Karpas-422 (cell line): ENCODE results near the gene ADAMTS15. TPM values are rescaled to one million over a fixed set of nuclear protein-coding genes. Genes with fewer than 3 reads are reported as not detected.

Source experiments
- DNase-seq: peaks from one replicate; pipeline ENCODE4 v3.0.0-alpha.2; 2015
- H2AFZ ChIP-seq: fragments of 200-600 bp; sonication (generic); 2 replicates; pipeline ENCODE4 v1.6.1; 2014; ENCODE audit warnings: antibody characterized with exemption, low read length, mixed read lengths
- H3K27ac ChIP-seq: fragments of 200-600 bp; sonication (generic); 2 replicates; pipeline ENCODE4 v1.5.1; 2014; ENCODE audit warnings: mild to moderate bottlenecking, low read length, moderate library complexity
- H3K27me3 ChIP-seq: fragments of 200-600 bp; sonication (generic); 2 replicates; pipeline ENCODE4 v1.6.1; 2014; ENCODE audit warnings: low read length, mixed read lengths
- H3K36me3 ChIP-seq: fragments of 200-600 bp; sonication (generic); 2 replicates; pipeline ENCODE4 v1.6.1; 2014; ENCODE audit warnings: low read length, mixed read lengths; ENCODE audit not compliant: insufficient read depth
- H3K4me1 ChIP-seq: fragments of 200-600 bp; sonication (generic); 2 replicates; pipeline ENCODE4 v1.6.1; 2014; ENCODE audit warnings: mild to moderate bottlenecking, low read length, mixed read lengths
- H3K4me2 ChIP-seq: fragments of 200-600 bp; sonication (generic); 2 replicates; pipeline ENCODE4 v1.6.1; 2014; ENCODE audit warnings: low read length, low read depth, mild to moderate bottlenecking; ENCODE audit not compliant: poor library complexity, severe bottlenecking
- H3K4me3 ChIP-seq: fragments of 200-600 bp; sonication (generic); 2 replicates; pipeline ENCODE4 v1.5.1; 2014; ENCODE audit warnings: mild to moderate bottlenecking, antibody characterized with exemption, low read length, mixed read lengths
- H3K79me2 ChIP-seq: fragments of 200-600 bp; sonication (generic); 2 replicates; pipeline ENCODE4 v1.6.1; 2014; ENCODE audit warnings: mild to moderate bottlenecking, low read length, mixed read lengths
- H3K9ac ChIP-seq: fragments of 200-600 bp; sonication (generic); 2 replicates; pipeline ENCODE4 v1.6.0; 2014; ENCODE audit warnings: low read length
- H3K9me2 ChIP-seq: fragments of 200-600 bp; sonication (generic), shearing (Covaris generic); replicated peaks from 2 replicates; pipeline ENCODE4 v1.6.0; 2014; ENCODE audit warnings: mild to moderate bottlenecking, low read length, moderate library complexity; ENCODE audit not compliant: insufficient read depth
- H3K9me3 ChIP-seq: fragments of 300-700, 200-600 bp; sonication (generic); 2 replicates; pipeline ENCODE4 v1.6.1; 2014; ENCODE audit warnings: low read length, mixed read lengths
- H4K20me1 ChIP-seq: fragments of 200-600 bp; sonication (generic); 2 replicates; pipeline ENCODE4 v1.6.1; 2014; ENCODE audit warnings: mild to moderate bottlenecking, antibody characterized with exemption, low read length, low read depth; ENCODE audit not compliant: insufficient read depth
- total RNA-seq: library from RNA; depleted of rRNA; stranded (reverse); fragments of >200 nt; shearing (Covaris generic); gene quantifications from 2 replicates; pipeline ENCODE4 v1.2.3, GENCODE V29; 2014; ENCODE audit warnings: low replicate concordance

The ADAMTS15 gene
- total RNA-seq, 1 experiment from 2014 or later: not detected

DNA sequence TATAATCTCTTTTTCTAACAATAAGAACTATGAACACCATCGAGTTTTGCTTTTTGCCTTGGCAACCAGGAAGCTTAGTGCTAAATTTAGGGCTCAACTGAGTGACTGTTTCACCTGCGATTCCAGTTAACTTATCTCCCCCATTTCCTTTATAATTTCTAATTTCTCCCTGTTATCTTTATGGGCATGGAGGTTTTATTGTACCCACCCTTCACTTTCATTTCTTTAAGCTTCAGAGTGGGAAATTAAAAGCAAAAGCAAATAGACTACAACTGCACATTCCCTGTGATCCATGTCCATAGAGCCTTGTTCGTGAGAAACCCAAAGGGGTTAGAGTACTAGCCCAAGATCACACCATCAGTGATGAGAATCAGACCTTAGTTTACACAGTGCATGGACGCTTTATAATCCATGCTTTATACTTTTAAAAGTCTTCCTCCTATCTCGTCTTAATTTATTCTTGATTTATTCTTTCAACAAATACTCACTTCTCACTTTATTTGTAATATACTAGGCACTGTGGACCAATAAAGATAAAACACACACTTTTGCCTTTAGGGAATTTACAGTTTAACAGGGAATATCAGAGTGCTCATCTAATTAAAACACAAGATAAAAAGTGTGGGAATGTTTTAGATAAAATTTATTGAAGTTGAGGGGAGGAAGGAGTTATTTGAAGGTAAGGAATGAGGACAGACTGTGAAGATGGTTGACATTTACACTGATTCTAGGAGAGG lies 40.6 kb downstream of the ADAMTS15 start:
- DNase-seq: no peak
- H3K9me3 ChIP-seq: no peaks in the 10 kb centered on the region
- H3K9me2 ChIP-seq: no peaks in the 10 kb centered on the region
- H3K4me2 ChIP-seq: no peak overlapping the region
- no peaks in the 10 kb centered on the region for H4K20me1 ChIP-seq
- H2AFZ ChIP-seq: no peak overlapping the region
- H3K36me3 ChIP-seq: no peaks in the 10 kb centered on the region
- no peaks in the 10 kb centered on the region for H3K79me2 ChIP-seq
- H3K27ac ChIP-seq: no peak overlapping the region
- no peak overlapping the region for H3K9ac ChIP-seq
- H3K4me1 ChIP-seq: no peaks in the 10 kb centered on the region
- no peaks in the 10 kb centered on the region for H3K27me3 ChIP-seq
- H3K4me3 ChIP-seq: no peak overlapping the region

DNA sequence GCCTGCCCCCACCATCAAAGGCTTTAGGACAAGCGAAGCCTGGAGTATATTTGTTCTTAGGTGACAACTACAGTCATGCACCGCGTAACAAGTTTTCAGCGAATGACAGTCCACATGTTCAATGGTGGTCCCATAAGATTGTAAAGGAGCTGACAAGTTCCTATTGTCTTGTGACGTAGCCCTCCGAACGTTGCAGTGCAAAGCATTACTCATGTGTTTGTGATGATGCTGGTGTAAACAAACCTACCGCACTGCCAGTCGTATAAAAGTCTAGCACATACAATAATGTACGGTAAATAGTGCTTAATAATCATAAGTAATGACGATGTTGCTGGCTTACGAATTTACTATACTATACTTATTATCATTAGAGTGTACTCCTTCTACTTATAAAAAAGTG lies 41.3 kb downstream of the ADAMTS15 start:
- H3K36me3 ChIP-seq: no peaks in the 10 kb centered on the region
- no peak overlapping the region for H3K4me2 ChIP-seq
- no peaks in the 10 kb centered on the region for H3K27me3 ChIP-seq
- no peak overlapping the region for H2AFZ ChIP-seq
- H3K27ac ChIP-seq: no peak overlapping the region
- H3K79me2 ChIP-seq: no peaks in the 10 kb centered on the region
- no peaks in the 10 kb centered on the region for H4K20me1 ChIP-seq
- no peaks in the 10 kb centered on the region for H3K4me1 ChIP-seq
- H3K9me3 ChIP-seq: no peaks in the 10 kb centered on the region
- H3K4me3 ChIP-seq: no peak overlapping the region
- no peak overlapping the region for H3K9ac ChIP-seq
- DNase-seq: no peak
- H3K9me2 ChIP-seq: no peaks in the 10 kb centered on the region

DNA sequence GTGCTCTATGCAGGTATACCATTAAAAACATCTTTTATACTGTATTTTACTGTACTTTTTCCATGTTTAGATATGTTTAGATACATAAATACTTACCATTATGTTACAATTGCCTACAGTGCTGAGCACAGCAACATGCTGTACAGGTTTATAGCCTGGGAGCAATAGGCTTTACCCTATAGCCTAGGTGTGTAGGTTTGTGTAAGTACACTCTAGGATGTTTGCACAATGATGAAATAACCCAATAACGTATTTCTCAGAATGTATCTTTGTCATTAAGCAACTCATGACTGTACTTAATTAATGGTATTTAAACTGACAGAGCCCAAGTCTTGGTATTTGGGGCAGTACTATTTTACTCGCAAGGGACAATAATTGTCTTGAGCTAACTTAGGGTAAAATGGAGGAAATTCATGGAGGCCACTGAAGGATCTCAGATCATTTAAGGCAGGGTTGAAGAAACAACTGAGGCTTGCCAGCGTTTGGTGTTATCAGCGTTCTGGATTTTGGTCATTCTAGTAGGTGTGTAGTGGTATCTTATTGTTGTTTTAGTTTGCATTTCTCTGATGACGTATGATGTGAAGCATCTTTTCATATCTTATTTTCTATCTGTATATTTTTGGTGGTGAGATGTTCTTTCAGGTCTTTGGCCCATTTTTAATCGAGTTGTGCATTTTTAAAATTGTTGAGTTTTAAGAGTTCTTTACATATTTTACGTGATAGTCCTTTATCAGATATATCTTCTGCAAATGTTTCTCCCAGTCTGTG lies 42.4 kb downstream of the ADAMTS15 start:
- Histone ChIP-seq H3K27me3 (no peaks in the 10 kb centered on the region), H3K9ac (no peak overlapping the region), H3K36me3 (no peaks in the 10 kb centered on the region), H3K27ac (no peak overlapping the region), H3K4me1 (no peaks in the 10 kb centered on the region), H3K79me2 (no peaks in the 10 kb centered on the region), H4K20me1 (no peaks in the 10 kb centered on the region), H3K4me3 (no peak overlapping the region), H3K9me3 (no peaks in the 10 kb centered on the region), H2AFZ (no peak overlapping the region), H3K9me2 (no peaks in the 10 kb centered on the region), H3K4me2 (no peak overlapping the region)
- DNase-seq: no peak

DNA sequence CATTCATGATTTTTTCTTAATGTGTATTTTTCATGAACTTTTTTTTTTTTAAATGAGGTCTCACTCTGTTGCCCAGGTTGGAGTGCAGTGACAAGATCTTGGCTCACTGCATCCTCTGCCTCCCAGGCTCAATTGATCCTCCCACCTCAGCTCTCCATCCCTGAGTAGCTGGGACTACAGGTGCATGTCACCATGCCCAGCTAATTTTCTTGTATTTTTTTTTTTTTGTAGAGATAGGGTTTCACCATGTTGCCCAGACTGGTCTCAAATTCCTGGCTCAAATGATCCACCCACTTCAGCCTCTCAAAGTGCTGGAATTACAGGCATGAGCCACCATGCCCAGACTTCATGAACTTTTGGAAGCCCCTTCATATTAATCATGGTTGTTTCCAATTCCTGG lies 49.7 kb downstream of the ADAMTS15 start:
- Histone ChIP-seq H3K4me2 (no peak overlapping the region), H3K27ac (no peak overlapping the region), H3K4me3 (no peak overlapping the region), H3K9me2 (no peaks in the 10 kb centered on the region), H3K36me3 (no peaks in the 10 kb centered on the region), H3K9me3 (no peaks in the 10 kb centered on the region), H2AFZ (no peak overlapping the region), H3K79me2 (no peaks in the 10 kb centered on the region), H4K20me1 (no peaks in the 10 kb centered on the region), H3K27me3 (no peaks in the 10 kb centered on the region), H3K4me1 (no peaks in the 10 kb centered on the region), H3K9ac (no peak overlapping the region)
- DNase-seq: no peak

DNA sequence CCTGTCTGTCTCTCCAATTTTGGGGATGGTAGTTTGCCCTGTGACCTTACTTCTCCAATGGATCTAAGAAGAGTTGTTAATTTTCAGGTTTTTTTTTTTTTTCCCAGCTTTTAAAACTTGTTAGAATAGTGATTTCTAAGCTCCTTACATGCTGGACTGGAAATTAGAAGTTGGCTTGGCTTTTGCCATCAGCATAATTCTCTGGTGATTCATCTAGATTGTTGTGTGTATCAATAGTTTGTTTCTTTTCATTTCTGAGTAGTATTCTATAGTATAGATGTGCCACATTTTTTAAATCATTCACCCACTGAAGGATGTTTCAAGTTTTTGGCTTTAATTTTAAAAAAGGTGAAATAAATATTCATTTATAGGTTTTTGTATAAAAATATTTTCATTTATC lies 51.4 kb downstream of the ADAMTS15 start:
- Histone ChIP-seq H3K79me2 (no peaks in the 10 kb centered on the region), H3K9me2 (no peaks in the 10 kb centered on the region), H3K27me3 (no peaks in the 10 kb centered on the region), H4K20me1 (no peaks in the 10 kb centered on the region), H3K9me3 (no peaks in the 10 kb centered on the region), H3K4me1 (no peaks in the 10 kb centered on the region), H3K4me3 (no peak overlapping the region), H3K27ac (no peak overlapping the region), H3K4me2 (no peak overlapping the region), H2AFZ (no peak overlapping the region), H3K9ac (no peak overlapping the region), H3K36me3 (no peaks in the 10 kb centered on the region)
- DNase-seq: no peak

DNA sequence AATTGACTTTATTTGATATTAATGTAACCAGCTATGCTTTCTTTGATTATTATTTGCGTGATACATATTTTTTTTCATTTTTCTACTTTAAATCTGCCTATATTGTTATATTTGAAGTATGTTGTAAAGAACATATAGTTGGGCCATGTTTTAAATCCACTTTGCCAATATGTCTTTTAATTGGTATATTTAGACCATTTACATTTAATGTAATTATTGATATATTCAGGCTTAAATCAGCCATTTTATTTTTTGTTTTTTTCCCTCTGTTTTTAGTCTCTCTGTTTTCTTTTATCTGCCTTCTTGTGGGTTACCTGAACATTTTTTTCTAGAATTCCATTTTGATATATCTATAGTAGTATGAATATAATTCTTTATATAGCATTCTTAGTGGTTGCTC lies 55.9 kb downstream of the ADAMTS15 start:
- Histone ChIP-seq H3K9me2 (no peaks in the 10 kb centered on the region), H3K9ac (no peak overlapping the region), H3K79me2 (no peaks in the 10 kb centered on the region), H3K36me3 (no peaks in the 10 kb centered on the region), H2AFZ (no peak overlapping the region), H4K20me1 (no peaks in the 10 kb centered on the region), H3K4me2 (no peak overlapping the region), H3K4me1 (no peaks in the 10 kb centered on the region), H3K4me3 (no peak overlapping the region), H3K27me3 (no peaks in the 10 kb centered on the region), H3K27ac (no peak overlapping the region), H3K9me3 (no peaks in the 10 kb centered on the region)
- no peak for DNase-seq

DNA sequence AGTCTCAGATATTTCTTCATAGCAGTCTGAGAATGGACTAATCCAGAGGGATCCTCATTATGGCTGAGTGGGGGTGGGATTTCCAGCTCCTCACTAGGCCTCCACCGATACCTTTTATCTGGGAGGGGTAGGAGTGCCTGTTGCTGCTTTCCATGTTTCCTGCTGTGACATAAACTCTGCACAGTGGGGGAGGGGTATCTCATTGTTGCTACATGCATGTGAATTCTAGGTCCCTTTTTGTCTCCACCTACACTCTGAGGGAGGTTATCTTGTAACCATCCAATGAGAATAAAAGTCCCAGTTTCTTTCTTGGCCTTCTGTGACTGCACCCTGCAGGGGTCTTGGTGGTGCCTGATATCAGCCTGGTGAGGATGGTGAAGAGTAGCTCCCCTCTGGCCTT lies 60.5 kb downstream of the ADAMTS15 start:
- Histone ChIP-seq H3K9me2 (no peaks in the 10 kb centered on the region), H3K4me2 (no peak overlapping the region), H3K4me3 (no peak overlapping the region), H3K79me2 (no peaks in the 10 kb centered on the region), H3K27me3 (no peaks in the 10 kb centered on the region), H3K27ac (no peak overlapping the region), H3K9ac (no peak overlapping the region), H3K36me3 (no peaks in the 10 kb centered on the region), H4K20me1 (no peaks in the 10 kb centered on the region), H3K9me3 (no peaks in the 10 kb centered on the region), H3K4me1 (no peaks in the 10 kb centered on the region), H2AFZ (no peak overlapping the region)
- no peak for DNase-seq

DNA sequence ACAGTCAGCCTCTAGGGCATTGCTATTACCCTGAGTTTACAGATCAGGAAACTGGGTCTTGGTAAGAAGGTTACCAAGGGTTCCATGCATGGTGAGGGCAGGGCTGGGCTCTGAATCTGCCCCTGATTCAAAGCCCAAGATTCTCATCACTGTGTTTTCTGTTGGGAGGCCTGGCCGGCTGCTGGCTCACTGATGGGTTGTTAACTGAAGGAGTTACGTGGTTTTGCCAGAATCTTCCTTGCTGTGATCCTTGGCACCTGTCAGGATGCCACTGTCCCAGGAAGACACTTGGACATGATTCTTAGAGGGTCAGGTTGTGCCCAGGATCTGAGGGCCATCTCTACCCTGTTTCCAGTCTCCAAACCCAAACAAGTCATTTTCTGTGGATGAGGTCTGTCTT lies 61.5 kb downstream of the ADAMTS15 start:
- Histone ChIP-seq H2AFZ (no peak overlapping the region), H3K9ac (no peak overlapping the region), H3K9me2 (no peaks in the 10 kb centered on the region), H3K4me1 (no peaks in the 10 kb centered on the region), H3K27me3 (no peaks in the 10 kb centered on the region), H3K4me2 (no peak overlapping the region), H3K36me3 (no peaks in the 10 kb centered on the region), H3K27ac (no peak overlapping the region), H4K20me1 (no peaks in the 10 kb centered on the region), H3K4me3 (no peak overlapping the region), H3K9me3 (no peaks in the 10 kb centered on the region), H3K79me2 (no peaks in the 10 kb centered on the region)
- DNase-seq: no peak
